GM23338 (cell line): ENCODE data around the gene PPARD.

ENCODE experiments used
- EZH2 ChIP-seq: fragments of 200-600 bp; sonication (generic); IDR thresholded peaks from one replicate; pipeline ENCODE4 v1.8.0; 2017; ENCODE audit warnings: antibody characterized with exemption, mild to moderate bottlenecking, low read depth; ENCODE audit not compliant: unreplicated experiment
- EZH2phosphoT487 ChIP-seq: fragments of 200-600 bp; sonication (generic); IDR thresholded peaks from one replicate; pipeline ENCODE4 v1.8.1; 2018; ENCODE audit warnings: antibody characterized with exemption; ENCODE audit not compliant: unreplicated experiment
- TF ChIP-seq, protein P1 (sequence below), 2 experiments: fragments of 200-600 bp in 1 of 2; sonication (generic) in 1 of 2; conservative IDR thresholded peaks; 2 replicates each; pipeline versions ENCODE4 v1.5.1 to v1.6.1; 2016 to 2017; ENCODE audit warnings: antibody characterized with exemption in 2 of 2, low read depth in 2 of 2, mild to moderate bottlenecking in 2 of 2, moderate library complexity in 1 of 2

DNA sequence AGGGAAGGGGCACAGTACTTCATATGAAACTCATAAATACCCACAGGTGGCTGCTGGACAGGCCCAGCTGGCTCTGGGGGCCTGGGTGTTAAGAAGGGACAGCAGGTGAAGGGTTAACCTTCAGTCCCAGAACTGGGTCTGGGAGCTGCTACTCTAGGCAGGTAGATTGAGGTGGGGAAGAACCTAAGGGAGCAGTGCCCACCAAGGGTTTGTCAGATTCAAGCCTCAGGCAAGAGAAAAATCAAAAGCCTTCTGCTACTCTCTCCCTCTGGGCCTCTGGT is 131.4 kb downstream of the PPARD start:
- TF ChIP-seq, protein P1, sequence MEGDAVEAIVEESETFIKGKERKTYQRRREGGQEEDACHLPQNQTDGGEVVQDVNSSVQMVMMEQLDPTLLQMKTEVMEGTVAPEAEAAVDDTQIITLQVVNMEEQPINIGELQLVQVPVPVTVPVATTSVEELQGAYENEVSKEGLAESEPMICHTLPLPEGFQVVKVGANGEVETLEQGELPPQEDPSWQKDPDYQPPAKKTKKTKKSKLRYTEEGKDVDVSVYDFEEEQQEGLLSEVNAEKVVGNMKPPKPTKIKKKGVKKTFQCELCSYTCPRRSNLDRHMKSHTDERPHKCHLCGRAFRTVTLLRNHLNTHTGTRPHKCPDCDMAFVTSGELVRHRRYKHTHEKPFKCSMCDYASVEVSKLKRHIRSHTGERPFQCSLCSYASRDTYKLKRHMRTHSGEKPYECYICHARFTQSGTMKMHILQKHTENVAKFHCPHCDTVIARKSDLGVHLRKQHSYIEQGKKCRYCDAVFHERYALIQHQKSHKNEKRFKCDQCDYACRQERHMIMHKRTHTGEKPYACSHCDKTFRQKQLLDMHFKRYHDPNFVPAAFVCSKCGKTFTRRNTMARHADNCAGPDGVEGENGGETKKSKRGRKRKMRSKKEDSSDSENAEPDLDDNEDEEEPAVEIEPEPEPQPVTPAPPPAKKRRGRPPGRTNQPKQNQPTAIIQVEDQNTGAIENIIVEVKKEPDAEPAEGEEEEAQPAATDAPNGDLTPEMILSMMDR (conservative IDR thresholded peaks at IDR 0.05; ENCODE audit: low read depth in 2 of 2): no peak
- TF ChIP-seq EZH2 (no peak), EZH2phosphoT487 (no peak)
